GM21576 (cell line): ENCODE results near the gene SYCP2L.
"Not testable (repeated sequence)": the region's sequence is repeated elsewhere in the genome, so short reads cannot be mapped to it uniquely, and the experiment has no call there.

Experiments used
- ATAC-seq: cut with Tn5 transposase; IDR thresholded peaks from one replicate; pipeline ENCODE4 v1.9.1; 2021; ENCODE audit warnings: mild to moderate bottlenecking, moderate library complexity; ENCODE audit not compliant: unreplicated experiment

Gene SYCP2L

GRCh38 chr6:11002176-11002575 lies 115.3 kb downstream of the SYCP2L start:
- no peak for ATAC-seq

GRCh38 chr6:11003297-11003696 lies 116.4 kb downstream of the SYCP2L start:
- not testable (repeated sequence) for ATAC-seq

- no peak for ATAC-seq
These were observed 119.2 kb downstream of the SYCP2L start for GRCh38 chr6:11006061-11006460.

- no peak for ATAC-seq
These were observed 121.1 kb downstream of the SYCP2L start for GRCh38 chr6:11007715-11008608.

GRCh38 chr6:11008821-11009220 lies 122.0 kb downstream of the SYCP2L start:
- ATAC-seq: no peak

GRCh38 chr6:11009353-11009752 lies 122.5 kb downstream of the SYCP2L start:
- peak; percentile 56 for ATAC-seq

GRCh38 chr6:11011787-11012234 lies 125.0 kb downstream of the SYCP2L start:
- ATAC-seq: no peak

GRCh38 chr6:11012295-11012754 lies 125.5 kb downstream of the SYCP2L start:
- no peak for ATAC-seq

- ATAC-seq: no peak
These were observed 126.3 kb downstream of the SYCP2L start for GRCh38 chr6:11012976-11013720.

- no peak for ATAC-seq
These were observed 126.8 kb downstream of the SYCP2L start for GRCh38 chr6:11013721-11014070.

- no peak for ATAC-seq
These were observed 128.2 kb downstream of the SYCP2L start for GRCh38 chr6:11015102-11015501.

- no peak for ATAC-seq
These were observed 129.6 kb downstream of the SYCP2L start for GRCh38 chr6:11016452-11016851.

GRCh38 chr6:11017090-11017489 lies 130.2 kb downstream of the SYCP2L start:
- no peak for ATAC-seq

- no peak for ATAC-seq
These were observed 131.4 kb downstream of the SYCP2L start for GRCh38 chr6:11018225-11018624.

- no peak for ATAC-seq
These were observed 134.2 kb downstream of the SYCP2L start for GRCh38 chr6:11021003-11021402.

- no peak for ATAC-seq
These were observed 134.9 kb downstream of the SYCP2L start for GRCh38 chr6:11021714-11022113.

GRCh38 chr6:11023032-11023431 lies 136.2 kb downstream of the SYCP2L start:
- no peak for ATAC-seq
